ENCODE measurements around the gene DOCK6.
A peak's percentile ranks its signal among the peaks of the same experiment; 100 is the strongest.

DOCK6 gene

GRCh38 chr19:11244846-11245589, 17.3 kb downstream of the DOCK6 start:
- no peaks in the 10 kb centered on the region; the same call in 1 of the 2 replicates for H3K36me3 ChIP-seq (ENCODE audit: control insufficient read depth, insufficient read depth, low read length)
- DNase-seq (ENCODE audit: extremely low read depth, insufficient read length) = no peak
- H3K27me3 ChIP-seq (replicated peaks; ENCODE audit: control insufficient read depth, insufficient read depth, low read length) = no peaks in the 10 kb centered on the region
- TF ChIP-seq CTCF (IDR thresholded peaks at IDR 0.05; ENCODE audit: insufficient read depth, low read length, poor library complexity, severe bottlenecking) = no peak
- H3K4me3 ChIP-seq (replicated peaks; ENCODE audit: low read depth, low read length) = no peak overlapping the region

GRCh38 chr19:11243798-11244169, 18.5 kb downstream of the DOCK6 start:
- no peak for TF ChIP-seq CTCF (IDR thresholded peaks at IDR 0.05; ENCODE audit: insufficient read depth, low read length, poor library complexity, severe bottlenecking)
- Histone ChIP-seq H3K27me3 (replicated peaks; ENCODE audit: control insufficient read depth, insufficient read depth, low read length) (no peaks in the 10 kb centered on the region), H3K4me3 (replicated peaks; ENCODE audit: low read depth, low read length) (no peak overlapping the region), H3K36me3 (ENCODE audit: control insufficient read depth, insufficient read depth, low read length) (no peaks in the 10 kb centered on the region; the same call in 1 of the 2 replicates)
- no peak for DNase-seq (ENCODE audit: extremely low read depth, insufficient read length)

GRCh38 chr19:11242864-11243797, 19.2 kb downstream of the DOCK6 start:
- Histone ChIP-seq H3K27me3 (replicated peaks; ENCODE audit: control insufficient read depth, insufficient read depth, low read length) (no peaks in the 10 kb centered on the region), H3K4me3 (replicated peaks; ENCODE audit: low read depth, low read length) (no peak overlapping the region), H3K36me3 (ENCODE audit: control insufficient read depth, insufficient read depth, low read length) (no peaks in the 10 kb centered on the region; the same call in 1 of the 2 replicates)
- TF ChIP-seq CTCF (IDR thresholded peaks at IDR 0.05; ENCODE audit: insufficient read depth, low read length, poor library complexity, severe bottlenecking) = peak; percentile 96
- peak; percentile 72 for DNase-seq (ENCODE audit: extremely low read depth, insufficient read length)

- TF ChIP-seq CTCF (IDR thresholded peaks at IDR 0.05; ENCODE audit: insufficient read depth, low read length, poor library complexity, severe bottlenecking) = no peak
- no peaks in the 10 kb centered on the region for H3K27me3 ChIP-seq (replicated peaks; ENCODE audit: control insufficient read depth, insufficient read depth, low read length)
- H3K36me3 ChIP-seq (ENCODE audit: control insufficient read depth, insufficient read depth, low read length) = no peaks in the 10 kb centered on the region; the same call in 1 of the 2 replicates
- no peak overlapping the region for H3K4me3 ChIP-seq (replicated peaks; ENCODE audit: low read depth, low read length)
- no peak for DNase-seq (ENCODE audit: extremely low read depth, insufficient read length)
Observed at GRCh38 chr19:11242025-11242424, 20.3 kb downstream of the DOCK6 start.

GRCh38 chr19:11240008-11240444, 22.3 kb downstream of the DOCK6 start:
- DNase-seq (ENCODE audit: extremely low read depth, insufficient read length) = no peak
- H3K27me3 ChIP-seq (replicated peaks; ENCODE audit: control insufficient read depth, insufficient read depth, low read length) = no peaks in the 10 kb centered on the region
- no peaks in the 10 kb centered on the region; the same call in none of the 2 replicates for H3K36me3 ChIP-seq (ENCODE audit: control insufficient read depth, insufficient read depth, low read length)
- H3K4me3 ChIP-seq (replicated peaks; ENCODE audit: low read depth, low read length) = no peak overlapping the region
- no peak for TF ChIP-seq CTCF (IDR thresholded peaks at IDR 0.05; ENCODE audit: insufficient read depth, low read length, poor library complexity, severe bottlenecking)
